GM21515 (cell line): Measurements from ENCODE around the gene MMP13.
"Not testable (repeated sequence)": the region's sequence is repeated elsewhere in the genome, so short reads cannot be mapped to it uniquely, and the experiment has no call there.

ENCODE experiments used
- ATAC-seq: cut with Tn5 transposase; IDR thresholded peaks from one replicate; pipeline ENCODE4 v1.9.1; 2021; ENCODE audit not compliant: unreplicated experiment

MMP13 gene

DNA sequence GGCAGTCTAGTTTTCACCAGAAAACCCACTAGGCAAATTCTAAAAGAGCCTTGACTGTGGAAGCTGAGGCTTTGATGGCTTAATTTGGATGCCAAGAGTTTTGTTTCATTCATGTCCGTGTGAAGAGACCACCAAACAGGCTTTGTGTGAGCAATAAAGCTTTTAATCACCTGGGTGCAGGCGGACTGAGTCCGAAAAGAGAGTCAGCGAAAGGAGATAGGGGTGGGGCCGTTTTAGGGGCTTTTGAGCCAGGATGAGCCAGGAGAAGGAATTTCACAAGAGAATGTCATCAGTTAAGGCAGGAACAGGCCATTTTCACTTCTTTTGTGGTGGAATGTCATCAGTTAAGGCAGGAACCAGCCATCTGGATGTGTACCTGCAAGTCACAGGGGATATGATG lies 51.6 kb downstream of the MMP13 start:
- not testable (repeated sequence) for ATAC-seq

GRCh38 chr11:102900346-102900745 lies 55.2 kb downstream of the MMP13 start:
- ATAC-seq, result no peak
